Neural progenitor cell (in vitro differentiated cells): ENCODE results near the gene STARD10. TPM values are rescaled to one million over a fixed set of nuclear protein-coding genes. Genes with fewer than 3 reads are reported as not detected.

Source experiments
- DNase-seq: peaks from one replicate; pipeline ENCODE4 v3.0.0-alpha.2; 2016; ENCODE audit warnings: low spot score
- H2AFZ ChIP-seq: fragments of 200-600 bp; sonication (generic); replicated peaks from 2 replicates; pipeline ENCODE4 v1.6.1; 2016; ENCODE audit warnings: antibody characterized with exemption
- H3F3A ChIP-seq: fragments of 200-600 bp; sonication (generic); 2 replicates; pipeline ENCODE4 v1.6.1; 2016; ENCODE audit warnings: antibody characterized with exemption, low read depth
- H3K27ac ChIP-seq: fragments of 200-600 bp; sonication (generic); 2 replicates; pipeline ENCODE4 v1.5.1; 2016; ENCODE audit warnings: mild to moderate bottlenecking
- H3K27me3 ChIP-seq: fragments of 200-600 bp; sonication (generic); 2 replicates; pipeline ENCODE4 v1.6.1; 2016; ENCODE audit warnings: mild to moderate bottlenecking, moderate library complexity
- H3K36me3 ChIP-seq: fragments of 200-600 bp; sonication (generic); 2 replicates; pipeline ENCODE4 v1.5.1; 2016
- H3K4me1 ChIP-seq: fragments of 200-600 bp; sonication (generic); 2 replicates; pipeline ENCODE4 v1.6.1; 2016; ENCODE audit warnings: mixed run types
- H3K4me2 ChIP-seq: fragments of 200-600 bp; sonication (generic); 2 replicates; pipeline ENCODE4 v1.6.1; 2016
- H3K4me3 ChIP-seq: fragments of 200-600 bp; sonication (generic); 2 replicates; pipeline ENCODE4 v1.5.1; 2016
- H3K79me2 ChIP-seq: fragments of 200-600 bp; sonication (generic); 2 replicates; pipeline ENCODE4 v1.6.1; 2016; ENCODE audit warnings: low read depth
- H3K9ac ChIP-seq: fragments of 200-600 bp; sonication (generic); 2 replicates; pipeline ENCODE4 v1.6.1; 2016
- H3K9me3 ChIP-seq: fragments of 200-600 bp; sonication (generic); 2 replicates; pipeline ENCODE4 v1.5.1; 2016; ENCODE audit warnings: low read depth
- H4K20me1 ChIP-seq: fragments of 200-600 bp; sonication (generic); 2 replicates; pipeline ENCODE4 v1.6.1; 2016; ENCODE audit warnings: low read depth
- H3K27ac Mint-ChIP-seq: 3 replicates; pipeline ENCODE4 v1.8.0; 2021; ENCODE audit warnings: mixed read lengths
- H3K27me3 Mint-ChIP-seq: 2 replicates; pipeline ENCODE4 v1.8.0; 2022; ENCODE audit warnings: low read depth, mild to moderate bottlenecking, inconsistent platforms, moderate library complexity, mixed read lengths; ENCODE audit not compliant: insufficient read depth
- H3K36me3 Mint-ChIP-seq: 3 replicates; pipeline ENCODE4 v1.8.0; 2021; ENCODE audit warnings: mixed read lengths
- H3K4me1 Mint-ChIP-seq: 3 replicates; pipeline ENCODE4 v1.8.0; 2021; ENCODE audit warnings: mixed read lengths
- H3K4me3 Mint-ChIP-seq: 3 replicates; pipeline ENCODE4 v1.8.0; 2021; ENCODE audit warnings: mild to moderate bottlenecking, moderate library complexity, mixed read lengths
- H3K9me3 Mint-ChIP-seq: 3 replicates; pipeline ENCODE4 v1.8.0; 2020; ENCODE audit warnings: mixed read lengths
- CTCF ChIP-seq: fragments of 200-600 bp; sonication (generic); IDR thresholded peaks from 2 replicates; pipeline ENCODE4 v1.5.1; 2017; ENCODE audit warnings: antibody characterized with exemption, mild to moderate bottlenecking
- EZH2 ChIP-seq: fragments of 200-600 bp; sonication (generic); IDR thresholded peaks from 2 replicates; pipeline ENCODE4 v1.6.1; 2017; ENCODE audit warnings: antibody characterized with exemption, mild to moderate bottlenecking, moderate library complexity
- EZH2phosphoT487 ChIP-seq: fragments of 200-600 bp; sonication (generic); IDR thresholded peaks from 2 replicates; pipeline ENCODE4 v1.6.1; 2017; ENCODE audit warnings: antibody characterized with exemption
- total RNA-seq: library from RNA; depleted of rRNA; stranded (reverse); fragments of >200 nt; gene quantifications from 2 replicates; pipeline ENCODE4 v1.2.3, GENCODE V29; 2015; ENCODE audit warnings: low replicate concordance

STARD10 gene
- total RNA-seq, 1 donor from 2014 or later, result 13.0 TPM

DNA sequence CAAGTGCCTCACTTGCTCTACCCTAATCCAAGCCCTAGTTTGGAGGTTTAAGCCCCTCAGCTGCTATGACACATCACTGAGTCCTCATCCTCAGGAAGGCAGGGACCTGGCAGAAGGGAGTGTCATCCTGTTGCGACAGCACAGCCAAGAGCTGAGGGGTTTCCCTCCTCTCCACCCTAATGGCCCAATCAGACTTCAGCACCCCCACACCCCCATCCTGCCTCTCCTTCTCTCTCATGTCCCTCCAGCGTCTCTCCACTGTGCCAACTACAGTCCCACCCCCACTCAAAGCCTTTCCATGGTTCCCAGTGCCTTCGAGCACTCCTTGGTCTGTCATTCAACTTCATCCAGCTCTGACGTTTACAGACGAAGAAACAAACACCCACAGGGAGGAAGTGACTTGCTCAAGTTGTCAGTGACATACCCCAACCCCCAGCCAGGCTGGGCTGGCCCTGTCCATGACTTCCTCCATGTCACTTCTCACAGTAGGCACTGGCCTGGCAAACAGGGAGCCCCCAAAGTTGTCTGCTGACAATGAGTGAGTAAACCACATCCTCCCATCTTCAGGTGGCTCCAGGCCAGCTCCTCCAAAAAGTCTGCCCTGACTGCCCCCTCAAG, 57.3 kb downstream of the STARD10 start:
- H3K4me2 ChIP-seq, result no peak overlapping the region

GRCh38 chr11:72735495-72736027, 58.3 kb downstream of the STARD10 start:
- H3K36me3 Mint-ChIP-seq, result no peaks in the 10 kb centered on the region
- no peaks in the 10 kb centered on the region for H3K27me3 Mint-ChIP-seq
- H3K4me1 ChIP-seq, result no peaks in the 10 kb centered on the region
- no peaks in the 10 kb centered on the region for H3K36me3 ChIP-seq
- H3K4me2 ChIP-seq, result no peak overlapping the region
- no peak overlapping the region for H3K9ac ChIP-seq
- no peak overlapping the region for H3K4me3 ChIP-seq
- H4K20me1 ChIP-seq, result peaks cover 4% of the 10 kb centered on the region
- no peaks in the 10 kb centered on the region for H3F3A ChIP-seq
- H2AFZ ChIP-seq, result no peak overlapping the region
- H3K4me1 Mint-ChIP-seq, result peaks cover 15% of the 10 kb centered on the region
- H3K79me2 ChIP-seq, result peaks cover 6% of the 10 kb centered on the region
- DNase-seq, result no peak
- no peaks in the 10 kb centered on the region for H3K27me3 ChIP-seq
- H3K9me3 Mint-ChIP-seq, result no peaks in the 10 kb centered on the region
- TF ChIP-seq EZH2 (no peak), EZH2phosphoT487 (no peak), CTCF (no peak)
- peak overlapping the region; percentile 46 for H3K27ac Mint-ChIP-seq
- H3K27ac ChIP-seq, result no peak overlapping the region
- peak overlapping the region; percentile 30 for H3K4me3 Mint-ChIP-seq
- H3K9me3 ChIP-seq, result no peaks in the 10 kb centered on the region

More for the DNA sequence above, 57.3 kb downstream of the STARD10 start:
- Histone ChIP-seq H3K27me3 (no peaks in the 10 kb centered on the region), H3K4me1 (peaks cover 7% of the 10 kb centered on the region), H3K27ac (no peak overlapping the region), H3K4me3 (no peak overlapping the region), H3F3A (no peaks in the 10 kb centered on the region), H3K36me3 (no peaks in the 10 kb centered on the region), H3K79me2 (peaks cover 6% of the 10 kb centered on the region), H3K9ac (no peak overlapping the region), H3K9me3 (no peaks in the 10 kb centered on the region), H2AFZ (no peak overlapping the region), H4K20me1 (peaks cover 4% of the 10 kb centered on the region)
- Mint-ChIP-seq H3K27ac (peak overlapping the region; percentile 88), H3K4me1 (peaks cover 24% of the 10 kb centered on the region), H3K4me3 (no peak overlapping the region), H3K27me3 (no peaks in the 10 kb centered on the region), H3K36me3 (no peaks in the 10 kb centered on the region), H3K9me3 (no peaks in the 10 kb centered on the region)
- TF ChIP-seq CTCF (no peak), EZH2 (no peak), EZH2phosphoT487 (no peak)
- DNase-seq, result no peak

DNA sequence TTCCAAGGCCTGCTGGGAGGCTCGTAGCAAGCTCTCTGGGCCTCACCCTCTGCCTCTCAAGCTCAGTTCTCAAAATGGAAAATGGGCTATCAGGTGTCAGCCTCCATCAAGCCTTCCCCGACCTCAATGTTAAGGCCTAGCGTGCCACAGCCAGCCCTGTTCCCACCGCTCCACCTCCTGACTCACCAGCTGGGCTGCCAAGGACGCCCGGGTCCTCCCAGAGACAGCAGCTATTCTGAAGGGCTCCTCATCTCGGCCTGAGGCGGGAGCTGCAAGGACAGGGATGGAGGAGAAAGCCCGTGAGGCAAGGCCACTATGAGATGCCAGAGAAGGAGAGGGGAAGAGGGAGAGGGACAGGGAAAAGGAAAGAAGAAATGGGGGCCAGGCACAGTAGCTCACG, 61.5 kb downstream of the STARD10 start:
- no peak overlapping the region for H3K4me3 Mint-ChIP-seq
- Histone ChIP-seq H3K27me3 (no peaks in the 10 kb centered on the region), H4K20me1 (peaks cover 4% of the 10 kb centered on the region), H3K4me3 (no peak overlapping the region), H3K9ac (no peak overlapping the region), H3F3A (no peaks in the 10 kb centered on the region), H3K4me2 (no peak overlapping the region), H2AFZ (no peak overlapping the region), H3K4me1 (no peaks in the 10 kb centered on the region), H3K9me3 (no peaks in the 10 kb centered on the region), H3K79me2 (no peaks in the 10 kb centered on the region), H3K27ac (no peak overlapping the region), H3K36me3 (no peaks in the 10 kb centered on the region)
- TF ChIP-seq EZH2 (no peak), EZH2phosphoT487 (no peak), CTCF (no peak)
- H3K27me3 Mint-ChIP-seq, result no peaks in the 10 kb centered on the region
- peaks cover 10% of the 10 kb centered on the region for H3K4me1 Mint-ChIP-seq
- H3K36me3 Mint-ChIP-seq, result no peaks in the 10 kb centered on the region
- H3K27ac Mint-ChIP-seq, result no peak overlapping the region
- no peak for DNase-seq
- no peaks in the 10 kb centered on the region for H3K9me3 Mint-ChIP-seq
